Measurements from ENCODE around the gene THEMIS2. TPM values are rescaled to one million over a fixed set of nuclear protein-coding genes. Genes with fewer than 3 reads are reported as not detected.
A peak's percentile ranks its signal among the peaks of the same experiment; 100 is the strongest.

THEMIS2 gene
- total and polyA plus RNA-seq, 10 donors = 82.4 to 433 (median 239) TPM

DNA sequence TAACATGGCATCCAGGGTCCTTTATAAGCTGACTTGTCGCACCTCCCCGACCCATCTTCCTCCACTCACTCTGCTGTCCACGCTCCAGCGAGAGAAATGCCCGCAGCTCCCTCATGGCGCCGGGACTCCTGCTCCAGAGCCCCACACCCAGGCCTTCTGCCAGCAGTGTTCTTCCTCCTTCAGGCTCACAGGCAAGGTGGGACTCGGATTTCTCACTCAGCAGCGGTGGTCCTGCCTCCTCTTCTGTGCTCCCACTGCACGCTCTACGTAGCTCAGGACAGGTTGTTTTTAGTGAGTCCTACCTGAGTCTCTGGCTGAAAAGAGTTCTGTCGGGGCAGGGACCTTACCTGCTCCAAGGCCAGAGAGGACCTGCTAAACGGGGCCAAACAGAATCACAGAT lies 11.2 kb downstream of the THEMIS2 start:
- H3K4me3 ChIP-seq = peak overlapping the region in 1 of 8 donors; percentile 61
- no peaks in the 10 kb centered on the region for H3K9me3 ChIP-seq
- H3K36me3 ChIP-seq = peaks cover 0 to 98% (median 51%) of the 10 kb centered on the region in 6 donors
- WGBS, 5 donors = 85 to 93% (median 89%) methylated on average over 10 to 13 of the region's 13 CpGs
- H3K27ac ChIP-seq = peak overlapping the region; percentile 54 to 97 (median 92)
- H3K4me1 ChIP-seq = peaks cover 18 to 96% (median 73%) of the 10 kb centered on the region in 6 donors
- H3K27me3 ChIP-seq (replicated peaks in 1 of 7) = no peaks in the 10 kb centered on the region
- DNase-seq = peak; percentile 76
- intact Hi-C loops (cut with DNase I; ENCODE audit: low total_unique reads) = no loop called here
- TF ChIP-seq CTCF (IDR thresholded peaks at IDR 0.05 in 8 of 11, conservative IDR thresholded peaks at IDR 0.05 in 3 of 11) = no peak
- peak; percentile 46 to 71 (median 49) for TF ChIP-seq POLR2AphosphoS5 (IDR thresholded peaks at IDR 0.05)

GRCh38 chr1:27884006-27884954 lies 11.9 kb downstream of the THEMIS2 start:
- no peaks in the 10 kb centered on the region for H3K27me3 ChIP-seq (replicated peaks in 1 of 7)
- H3K27ac ChIP-seq = peak overlapping the region; percentile 54 to 97 (median 92)
- H3K4me1 ChIP-seq = peaks cover 18 to 96% (median 75%) of the 10 kb centered on the region in 6 donors
- no peak for TF ChIP-seq POLR2A (IDR thresholded peaks at IDR 0.05)
- no peak for TF ChIP-seq CTCF (IDR thresholded peaks at IDR 0.05 in 8 of 11, conservative IDR thresholded peaks at IDR 0.05 in 3 of 11)
- TF ChIP-seq POLR2AphosphoS5 (IDR thresholded peaks at IDR 0.05) = peak; percentile 54 to 75 (median 65)
- peak overlapping the region in 1 of 8 donors; percentile 61 for H3K4me3 ChIP-seq
- H3K36me3 ChIP-seq = peaks cover 0 to 98% (median 49%) of the 10 kb centered on the region in 6 donors
- peak; percentile 81 for DNase-seq
- intact Hi-C loops (cut with DNase I; ENCODE audit: low total_unique reads) = no loop called here
- WGBS, 5 donors = 60 to 71% (median 63%) methylated on average over 24 of the region's 24 CpGs
- no peaks in the 10 kb centered on the region for H3K9me3 ChIP-seq

GRCh38 chr1:27885114-27885528 lies 12.8 kb downstream of the THEMIS2 start:
- peaks cover 18 to 96% (median 78%) of the 10 kb centered on the region in 6 donors for H3K4me1 ChIP-seq
- H3K36me3 ChIP-seq = peaks cover 0 to 98% (median 45%) of the 10 kb centered on the region in 6 donors
- H3K27me3 ChIP-seq (replicated peaks in 1 of 7) = no peaks in the 10 kb centered on the region
- intact Hi-C loops (cut with DNase I; ENCODE audit: low total_unique reads) = no loop called here
- H3K27ac ChIP-seq = peak overlapping the region; percentile 51 to 97 (median 92)
- H3K9me3 ChIP-seq = no peaks in the 10 kb centered on the region
- H3K4me3 ChIP-seq = peak overlapping the region in 1 of 8 donors; percentile 61
- TF ChIP-seq CTCF (IDR thresholded peaks at IDR 0.05 in 8 of 11, conservative IDR thresholded peaks at IDR 0.05 in 3 of 11) = no peak
- peak in 2 of 3 donors; percentile 6 to 58 for TF ChIP-seq POLR2AphosphoS5 (IDR thresholded peaks at IDR 0.05)
- DNase-seq = peak; percentile 81
- WGBS, 5 donors = 37 to 66% (median 53%) methylated on average over 8 of the region's 8 CpGs

All from spleen (tissue), 11 donors.